SK-N-SH (cell line): ENCODE results near the gene GMPPA. TPM values are rescaled to one million over a fixed set of nuclear protein-coding genes. Genes with fewer than 3 reads are reported as not detected.

ENCODE experiments used
- CTCF ChIA-PET: fragments of 300-600, 350-600 bp; formaldehyde crosslinking; extraction: SDS; loops from one replicate; lab custom pipeline; 2021; lab: Yijun Ruan, JAX
- POLR2A ChIA-PET: fragments of 350-600 bp; sonication (Branson Sonifier 250); formaldehyde crosslinking; extraction: SDS; loops from one replicate; lab custom pipeline; 2020; ENCODE audit warnings: antibody characterized with exemption, inconsistent platforms; lab: Yijun Ruan, JAX
- DNase-seq: peaks from one replicate; pipeline ENCODE4 v3.0.0; 2012
- H2AFZ ChIP-seq: fragments of 200-600 bp; sonication (generic); 2 replicates; pipeline ENCODE4 v1.8.1; 2016; ENCODE audit warnings: antibody characterized with exemption, mild to moderate bottlenecking, low read depth
- H3F3A ChIP-seq: fragments of 200-600 bp; sonication (generic); replicated peaks from 2 replicates; pipeline ENCODE3; 2016; ENCODE audit warnings: antibody characterized with exemption, mild to moderate bottlenecking; ENCODE audit not compliant: insufficient read depth
- H3K27ac ChIP-seq, 2 experiments: fragments of 200-500 bp in 1 of 2; fragments of 200-600 bp in 1 of 2; sonication (Bioruptor generic) in 1 of 2; sonication (generic), shearing (Covaris generic) in 1 of 2; 2 replicates each; pipeline versions ENCODE4 v1.5.1 to v1.6.1; 2014 to 2016; ENCODE audit warnings: low read depth in 2 of 2, inconsistent platforms in 1 of 2, low read length in 1 of 2, mild to moderate bottlenecking in 1 of 2, mixed read lengths in 1 of 2
- H3K27me3 ChIP-seq: fragments of 200-600 bp; sonication (generic), shearing (Covaris generic); 2 replicates; pipeline ENCODE4 v1.6.1; 2016; ENCODE audit warnings: mixed run types; ENCODE audit not compliant: insufficient read depth
- H3K36me3 ChIP-seq, 2 experiments: fragments of 200-500 bp in 1 of 2; fragments of 200-600 bp in 1 of 2; sonication (Bioruptor generic) in 1 of 2; sonication (generic) in 1 of 2; replicated peaks in 1 of 2; 2 replicates each; pipeline versions ENCODE3 to v1.5.1; 2014 to 2016; ENCODE audit warnings: low read length in 1 of 2, mild to moderate bottlenecking in 1 of 2; ENCODE audit not compliant: insufficient read depth in 2 of 2, control insufficient read depth in 1 of 2
- H3K4me1 ChIP-seq, 2 experiments: fragments of 200-500 bp in 1 of 2; fragments of 200-600 bp in 1 of 2; sonication (Bioruptor generic) in 1 of 2; sonication (generic), shearing (Covaris generic) in 1 of 2; 2 replicates each; pipeline versions ENCODE4 v1.5.1 to v1.6.1; 2014 to 2016; ENCODE audit warnings: low read depth in 1 of 2, low read length in 1 of 2, mixed run types in 1 of 2; ENCODE audit not compliant: insufficient read depth in 2 of 2, control insufficient read depth in 1 of 2
- H3K4me2 ChIP-seq: fragments of 200-600 bp; sonication (generic), shearing (Covaris generic); 2 replicates; pipeline ENCODE4 v1.6.1; 2017; ENCODE audit warnings: mixed run types
- H3K4me3 ChIP-seq, 2 experiments: fragments of 200-500 bp in 1 of 2; fragments of 200-600 bp in 1 of 2; sonication (Bioruptor generic) in 1 of 2; sonication (generic), shearing (Covaris generic) in 1 of 2; 2 replicates each; pipeline versions ENCODE4 v1.5.1 to v1.8.1; 2014 to 2016; ENCODE audit warnings: low read depth in 2 of 2, inconsistent platforms in 1 of 2, low read length in 1 of 2, mild to moderate bottlenecking in 1 of 2, mixed read lengths in 1 of 2, moderate library complexity in 1 of 2
- H3K79me2 ChIP-seq: fragments of 200-600 bp; sonication (generic); 2 replicates; pipeline ENCODE4 v1.8.1; 2017; ENCODE audit warnings: mild to moderate bottlenecking; ENCODE audit not compliant: insufficient read depth
- H3K9ac ChIP-seq: fragments of 200-600 bp; sonication (generic); 2 replicates; pipeline ENCODE4 v1.6.1; 2017; ENCODE audit warnings: mixed run types
- H3K9me2 ChIP-seq: fragments of 200-600 bp; sonication (generic); 2 replicates; pipeline ENCODE4 v1.6.1; 2017; ENCODE audit warnings: mixed run types
- H3K9me3 ChIP-seq: fragments of 200-600 bp; sonication (generic); 2 replicates; pipeline ENCODE4 v1.6.1; 2017; ENCODE audit warnings: mixed run types, mild to moderate bottlenecking, moderate library complexity
- H4K20me1 ChIP-seq: fragments of 200-600 bp; sonication (generic); 2 replicates; pipeline ENCODE4 v1.6.1; 2017; ENCODE audit warnings: mild to moderate bottlenecking, mixed run types; ENCODE audit not compliant: insufficient read depth
- ELF1 ChIP-seq: IDR thresholded peaks from 2 replicates; pipeline ENCODE4 v1.4.0; 2012
- EP300 ChIP-seq, 2 experiments: IDR thresholded peaks; 2 replicates each; pipeline versions ENCODE4 v1.4.0 to v1.6.1; 2012; ENCODE audit warnings: borderline replicate concordance in 1 of 2, low read depth in 1 of 2, low read length in 1 of 2
- FOSL2 ChIP-seq: IDR thresholded peaks from 2 replicates; pipeline ENCODE4 v1.4.0; 2012; ENCODE audit warnings: low read depth, mild to moderate bottlenecking, moderate library complexity, borderline replicate concordance
- GATA2 ChIP-seq: sonication (generic); formaldehyde crosslinking; IDR thresholded peaks from 2 replicates; pipeline ENCODE4 v1.5.0; 2020; ENCODE audit warnings: mild to moderate bottlenecking, missing genetic modification reagents
- SMC3 ChIP-seq: IDR thresholded peaks from 2 replicates; pipeline ENCODE4 v1.6.1; 2012; ENCODE audit warnings: low read depth, low read length, improper control_type of control experiment
- TEAD4 ChIP-seq: IDR thresholded peaks from 2 replicates; pipeline ENCODE4 v1.4.0; 2012; ENCODE audit warnings: mild to moderate bottlenecking, borderline replicate concordance; ENCODE audit not compliant: insufficient read depth
- USF2 ChIP-seq: fragments of 150-350 bp; IDR thresholded peaks from 2 replicates; pipeline ENCODE4 v1.6.1; 2017; ENCODE audit warnings: antibody characterized with exemption, low read length, low read depth, borderline replicate concordance
- YY1 ChIP-seq: IDR thresholded peaks from 2 replicates; pipeline ENCODE4 v1.4.0; 2012; ENCODE audit warnings: low read depth, mild to moderate bottlenecking
- WGBS: methylation state at CpG from one replicate; pipeline ENCODE4 v1.1.6; 2017; ENCODE audit warnings: low lambda C conversion rate; 5-methylcytosine and 5-hydroxymethylcytosine counted together
- polyA plus RNA-seq, 3 experiments: library from polyadenylated mRNA; depleted of rRNA; stranded (reverse); fragments of >200 nt; gene quantifications; 2 replicates each; pipeline ENCODE4 v1.2.3, GENCODE V29; 2012
- TF ChIP-seq, protein P1 (sequence below): fragments of 200-600 bp; sonication (generic); IDR thresholded peaks from 2 replicates; pipeline ENCODE4 v1.6.1; 2017; ENCODE audit warnings: antibody characterized with exemption, mild to moderate bottlenecking, moderate library complexity
- TF ChIP-seq, protein P2 (sequence below): fragments of 150-350 bp; IDR thresholded peaks from 2 replicates; pipeline ENCODE4 v1.6.1; 2016; ENCODE audit warnings: mild to moderate bottlenecking, low read depth, low read length
- TF ChIP-seq, protein P3 (sequence below): IDR thresholded peaks from 2 replicates; pipeline ENCODE4 v1.4.0; 2012; ENCODE audit warnings: low read depth, borderline replicate concordance

The GMPPA gene
- polyA plus RNA-seq, 1 of the 3 experiments (the other 2 are of a cell fraction): 61.3 TPM

GRCh38 chr2:219507581-219508443 is 9.1 kb downstream of the GMPPA start (continued):
- TF ChIP-seq ELF1: no peak
- TF ChIP-seq EP300 (IDR thresholded peaks at IDR 0.05; ENCODE audit: borderline replicate concordance in 1 of 2, low read depth in 1 of 2, low read length in 1 of 2): peak in 1 of 2 experiments; percentile 96; a peak in 2 of 4 replicates
- TF ChIP-seq USF2: no peak
- peak; percentile 22; the same call in 1 of the 2 replicates for TF ChIP-seq SMC3
- no peak for TF ChIP-seq FOSL2
- TF ChIP-seq, protein P1, sequence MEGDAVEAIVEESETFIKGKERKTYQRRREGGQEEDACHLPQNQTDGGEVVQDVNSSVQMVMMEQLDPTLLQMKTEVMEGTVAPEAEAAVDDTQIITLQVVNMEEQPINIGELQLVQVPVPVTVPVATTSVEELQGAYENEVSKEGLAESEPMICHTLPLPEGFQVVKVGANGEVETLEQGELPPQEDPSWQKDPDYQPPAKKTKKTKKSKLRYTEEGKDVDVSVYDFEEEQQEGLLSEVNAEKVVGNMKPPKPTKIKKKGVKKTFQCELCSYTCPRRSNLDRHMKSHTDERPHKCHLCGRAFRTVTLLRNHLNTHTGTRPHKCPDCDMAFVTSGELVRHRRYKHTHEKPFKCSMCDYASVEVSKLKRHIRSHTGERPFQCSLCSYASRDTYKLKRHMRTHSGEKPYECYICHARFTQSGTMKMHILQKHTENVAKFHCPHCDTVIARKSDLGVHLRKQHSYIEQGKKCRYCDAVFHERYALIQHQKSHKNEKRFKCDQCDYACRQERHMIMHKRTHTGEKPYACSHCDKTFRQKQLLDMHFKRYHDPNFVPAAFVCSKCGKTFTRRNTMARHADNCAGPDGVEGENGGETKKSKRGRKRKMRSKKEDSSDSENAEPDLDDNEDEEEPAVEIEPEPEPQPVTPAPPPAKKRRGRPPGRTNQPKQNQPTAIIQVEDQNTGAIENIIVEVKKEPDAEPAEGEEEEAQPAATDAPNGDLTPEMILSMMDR: no peak
- TF ChIP-seq, protein P2, sequence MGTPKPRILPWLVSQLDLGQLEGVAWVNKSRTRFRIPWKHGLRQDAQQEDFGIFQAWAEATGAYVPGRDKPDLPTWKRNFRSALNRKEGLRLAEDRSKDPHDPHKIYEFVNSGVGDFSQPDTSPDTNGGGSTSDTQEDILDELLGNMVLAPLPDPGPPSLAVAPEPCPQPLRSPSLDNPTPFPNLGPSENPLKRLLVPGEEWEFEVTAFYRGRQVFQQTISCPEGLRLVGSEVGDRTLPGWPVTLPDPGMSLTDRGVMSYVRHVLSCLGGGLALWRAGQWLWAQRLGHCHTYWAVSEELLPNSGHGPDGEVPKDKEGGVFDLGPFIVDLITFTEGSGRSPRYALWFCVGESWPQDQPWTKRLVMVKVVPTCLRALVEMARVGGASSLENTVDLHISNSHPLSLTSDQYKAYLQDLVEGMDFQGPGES: no peak

- peaks cover 5% of the 10 kb centered on the region; the same call in 1 of the 2 replicates for H3K27me3 ChIP-seq
- POLR2A ChIA-PET: interaction anchor here (0.6 to 13.5 kb wide), 10 partner anchors 10 to 1108 kb away, joined by 3 to 210 read pairs (median 16); partner anchors contain the start of genes GMPPA and OBSL1
- CTCF ChIA-PET: interaction anchor here (1.3 to 62.1 kb wide), 9 partner anchors 7 to 506 kb away, joined by 4 to 2824 read pairs (median 6); partner anchors contain the start of genes ASIC4, CHPF, GMPPA and TMEM198
- WGBS: 41% methylated on average over 4 of the region's 4 CpGs
- DNase-seq: peak; percentile 27
- H3K9ac ChIP-seq: no peak overlapping the region
- H3K4me1 ChIP-seq: peaks cover 3 to 99% of the 10 kb centered on the region in 2 experiments; a peak in 2 of 4 replicates
- TF ChIP-seq SMC3 (no peak), YY1 (no peak), GATA2 (CRISPR knock-in tag) (no peak), FOSL2 (no peak), TEAD4 (no peak), ELF1 (no peak)
- TF ChIP-seq, protein P2: no peak
- TF ChIP-seq, protein P3, sequence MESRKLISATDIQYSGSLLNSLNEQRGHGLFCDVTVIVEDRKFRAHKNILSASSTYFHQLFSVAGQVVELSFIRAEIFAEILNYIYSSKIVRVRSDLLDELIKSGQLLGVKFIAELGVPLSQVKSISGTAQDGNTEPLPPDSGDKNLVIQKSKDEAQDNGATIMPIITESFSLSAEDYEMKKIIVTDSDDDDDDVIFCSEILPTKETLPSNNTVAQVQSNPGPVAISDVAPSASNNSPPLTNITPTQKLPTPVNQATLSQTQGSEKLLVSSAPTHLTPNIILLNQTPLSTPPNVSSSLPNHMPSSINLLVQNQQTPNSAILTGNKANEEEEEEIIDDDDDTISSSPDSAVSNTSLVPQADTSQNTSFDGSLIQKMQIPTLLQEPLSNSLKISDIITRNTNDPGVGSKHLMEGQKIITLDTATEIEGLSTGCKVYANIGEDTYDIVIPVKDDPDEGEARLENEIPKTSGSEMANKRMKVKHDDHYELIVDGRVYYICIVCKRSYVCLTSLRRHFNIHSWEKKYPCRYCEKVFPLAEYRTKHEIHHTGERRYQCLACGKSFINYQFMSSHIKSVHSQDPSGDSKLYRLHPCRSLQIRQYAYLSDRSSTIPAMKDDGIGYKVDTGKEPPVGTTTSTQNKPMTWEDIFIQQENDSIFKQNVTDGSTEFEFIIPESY: no peak
- no peaks in the 10 kb centered on the region for H3F3A ChIP-seq
- no peak overlapping the region for H3K4me3 ChIP-seq
- no peak overlapping the region for H2AFZ ChIP-seq
- peak overlapping the region in 1 of 2 experiments; percentile 96; a peak in 2 of 4 replicates for H3K27ac ChIP-seq
- H3K9me3 ChIP-seq: no peaks in the 10 kb centered on the region
- H4K20me1 ChIP-seq: no peaks in the 10 kb centered on the region
- H3K9me2 ChIP-seq: no peaks in the 10 kb centered on the region
- peaks cover under 1 to 20% of the 10 kb centered on the region in 2 experiments for H3K36me3 ChIP-seq
- no peaks in the 10 kb centered on the region for H3K79me2 ChIP-seq
- H3K4me2 ChIP-seq: no peak overlapping the region
These were observed 9.7 kb downstream of the GMPPA start for GRCh38 chr2:219508444-219508734.
